GM18909 (cell line): ENCODE data around the gene IP6K3.

Source experiments
- ATAC-seq: cut with Tn5 transposase; IDR thresholded peaks from one replicate; pipeline ENCODE4 v1.9.1; 2021; ENCODE audit warnings: mild to moderate bottlenecking; ENCODE audit not compliant: unreplicated experiment, poor library complexity

The IP6K3 gene

DNA sequence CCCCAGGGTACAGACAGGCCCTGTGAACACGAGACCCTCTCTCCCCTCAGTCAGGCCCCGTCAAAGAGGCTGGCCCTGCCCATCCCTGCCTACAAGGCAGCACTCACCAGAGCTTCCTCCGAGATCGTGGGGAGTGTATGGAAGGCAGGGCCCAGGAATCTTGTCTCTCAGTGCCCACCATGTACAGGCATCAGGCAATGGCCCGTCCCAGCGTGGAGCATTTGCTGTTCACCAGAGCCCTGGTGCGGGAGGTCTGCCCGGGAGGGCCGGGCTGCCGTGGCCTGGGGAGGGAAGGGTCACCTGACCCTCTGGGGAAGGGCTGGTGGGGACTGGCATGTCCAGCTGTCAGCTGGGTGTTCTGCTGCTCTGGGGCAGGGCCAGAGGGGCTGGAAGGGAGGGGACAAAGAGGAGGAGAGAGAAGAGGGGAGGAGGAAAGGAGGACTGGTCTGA is at the start of gene IP6K3:
Gene IP6K3, minus strand, starts transcription at position 255 of the 450 bp plus-strand sequence. CDS start 11,429 bp downstream, outside the sequence.
- no peak for ATAC-seq

DNA sequence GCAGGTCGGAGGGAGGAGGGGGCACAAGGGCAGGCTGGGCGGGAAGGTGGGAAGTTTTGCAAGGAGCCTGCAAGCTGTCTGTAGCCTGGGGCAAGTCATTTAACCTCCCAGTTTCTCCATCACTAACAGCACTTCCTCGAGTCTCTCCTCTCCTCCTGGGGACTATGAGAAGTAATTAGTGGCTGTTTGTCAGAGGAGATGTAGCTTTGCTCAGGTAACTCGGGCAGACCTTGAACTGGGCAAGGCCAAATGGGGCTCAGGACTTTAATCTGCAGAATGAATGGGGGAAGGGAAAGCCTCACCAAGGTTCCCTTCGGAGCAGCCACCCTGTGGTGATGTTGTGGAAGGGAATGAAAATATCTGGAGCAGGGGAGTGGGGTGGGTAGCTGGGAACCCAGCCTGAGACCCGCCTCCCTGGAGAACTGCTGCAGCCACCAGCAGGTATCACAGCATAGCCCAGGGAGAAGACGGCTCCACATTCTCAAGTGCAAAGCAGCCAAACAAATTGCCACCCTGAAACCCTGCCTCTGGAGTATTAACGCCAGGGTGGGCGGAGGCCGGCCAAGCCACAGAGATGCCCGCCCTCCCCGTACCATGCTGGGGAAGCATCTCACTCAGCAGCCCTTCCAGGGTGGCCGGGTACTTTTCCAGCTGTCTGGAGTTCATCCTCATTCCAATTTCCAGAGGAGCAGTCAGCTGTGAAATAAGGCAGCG is 48.4 kb upstream of the IP6K3 start:
- no peak for ATAC-seq

- no peak for ATAC-seq
These were observed 46.3 kb upstream of the IP6K3 start for GRCh38 chr6:33792981-33793380.

- ATAC-seq, result no peak
These were observed 44.9 kb upstream of the IP6K3 start for GRCh38 chr6:33791620-33792019.

DNA sequence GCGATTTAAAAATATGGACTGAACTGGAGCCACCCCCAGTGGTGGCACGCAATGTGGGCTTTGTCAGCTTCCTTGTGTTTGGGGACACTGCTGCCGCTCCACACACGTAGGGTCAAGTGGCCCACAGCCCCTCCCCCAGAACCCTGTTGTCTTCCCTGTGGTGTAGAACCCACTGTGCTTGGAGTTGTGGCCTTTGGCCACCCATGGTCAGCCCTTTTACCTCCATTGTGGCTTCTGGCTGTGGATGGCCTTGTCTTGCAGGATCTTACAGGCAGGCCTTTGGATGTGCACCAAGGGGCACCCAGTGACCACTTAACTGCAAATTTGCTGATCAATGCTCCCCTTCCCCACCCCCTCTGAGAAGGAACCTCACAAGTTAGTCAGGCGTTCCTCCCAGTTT is 44.2 kb upstream of the IP6K3 start:
- ATAC-seq, result no peak

GRCh38 chr6:33790379-33790778 is 43.7 kb upstream of the IP6K3 start:
- ATAC-seq, result no peak

GRCh38 chr6:33789550-33789895 is 42.8 kb upstream of the IP6K3 start:
- no peak for ATAC-seq

DNA sequence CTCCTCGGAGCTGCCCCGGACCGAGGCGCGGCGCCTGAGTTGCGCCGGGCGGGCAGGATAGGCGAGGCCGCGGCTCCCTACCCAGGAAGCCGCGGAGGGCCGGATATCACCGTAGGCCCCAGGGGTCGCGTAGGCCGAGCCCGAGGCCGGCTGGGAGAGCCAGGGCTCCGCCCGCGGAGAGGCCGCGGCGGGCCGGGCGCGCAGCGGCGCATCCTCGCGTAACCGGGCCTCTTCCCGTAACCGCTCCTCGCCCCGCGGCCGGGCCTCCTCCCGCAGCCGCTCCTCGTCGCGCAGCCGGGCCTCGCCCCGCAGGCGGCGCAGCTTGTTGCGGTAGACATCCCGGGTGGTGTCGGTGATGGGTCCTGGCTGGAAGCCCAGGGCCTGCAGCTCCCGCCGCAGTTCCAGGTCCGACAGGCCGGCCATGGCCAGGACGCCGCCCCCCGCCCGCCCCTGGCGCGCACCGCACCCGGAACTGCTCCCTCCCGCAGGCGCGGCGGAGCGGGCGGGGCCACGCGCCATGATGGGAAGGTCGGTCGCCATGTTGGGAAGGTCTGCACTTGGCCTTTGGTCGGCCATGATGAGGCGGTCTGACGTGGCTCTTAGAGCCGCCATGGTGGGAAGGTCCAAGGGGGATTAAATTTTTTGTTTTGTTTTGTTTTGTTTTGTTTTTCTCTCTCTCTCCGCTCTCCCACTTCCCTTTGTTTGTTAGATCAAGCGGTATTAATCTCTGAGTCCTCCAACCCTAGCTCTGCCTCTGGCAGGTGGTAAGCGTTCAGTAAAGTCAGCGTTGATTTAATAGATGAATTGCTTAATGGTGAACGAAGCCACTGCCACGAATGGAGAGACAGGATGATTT is 42.2 kb upstream of the IP6K3 start, which contains the start of gene LEMD2:
Gene LEMD2, minus strand, starts transcription at position 437 of the 856 bp plus-strand sequence. Its CDS starts 14 bp downstream, at position 423.
- ATAC-seq, result peak; percentile 89

DNA sequence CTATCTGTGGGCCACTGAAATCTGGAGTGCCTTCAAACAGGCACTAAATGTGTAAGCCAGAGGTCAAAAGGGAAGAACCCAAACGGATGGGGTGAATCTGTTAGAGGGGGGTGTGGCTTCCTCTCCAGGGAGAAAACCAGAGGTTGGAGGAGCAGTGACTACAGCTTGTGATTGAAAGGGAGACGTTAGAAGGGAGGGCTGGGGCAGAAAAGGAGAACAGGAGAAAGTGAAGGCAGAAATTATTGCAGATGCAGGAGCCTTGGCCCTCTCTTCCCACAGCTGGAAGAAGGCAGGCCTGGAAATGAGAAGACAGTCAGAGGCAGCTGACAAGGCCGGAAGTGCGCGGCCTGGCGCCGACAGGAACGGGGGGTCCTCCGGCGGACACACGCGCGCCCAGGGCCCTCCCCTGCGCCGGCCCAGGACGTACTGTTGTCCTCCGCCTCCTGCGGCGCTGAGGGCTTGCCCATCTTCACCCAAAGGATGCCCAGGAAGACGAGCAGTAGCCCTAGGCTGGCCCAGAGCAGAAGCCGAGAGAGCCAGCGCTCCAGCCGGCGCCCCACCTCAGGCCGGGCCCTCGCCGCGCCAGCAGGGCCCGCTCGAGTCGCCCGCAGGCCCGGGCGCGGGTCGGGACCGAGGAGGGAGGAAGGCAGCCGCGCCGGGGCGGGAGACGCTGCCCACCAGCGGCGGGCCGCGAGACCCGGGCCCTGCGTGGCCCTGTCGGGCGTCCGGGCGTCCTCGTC is 41.4 kb upstream of the IP6K3 start:
- peak; percentile 42 for ATAC-seq

- ATAC-seq, result no peak
These were observed 40.7 kb upstream of the IP6K3 start for GRCh38 chr6:33787346-33787953.

DNA sequence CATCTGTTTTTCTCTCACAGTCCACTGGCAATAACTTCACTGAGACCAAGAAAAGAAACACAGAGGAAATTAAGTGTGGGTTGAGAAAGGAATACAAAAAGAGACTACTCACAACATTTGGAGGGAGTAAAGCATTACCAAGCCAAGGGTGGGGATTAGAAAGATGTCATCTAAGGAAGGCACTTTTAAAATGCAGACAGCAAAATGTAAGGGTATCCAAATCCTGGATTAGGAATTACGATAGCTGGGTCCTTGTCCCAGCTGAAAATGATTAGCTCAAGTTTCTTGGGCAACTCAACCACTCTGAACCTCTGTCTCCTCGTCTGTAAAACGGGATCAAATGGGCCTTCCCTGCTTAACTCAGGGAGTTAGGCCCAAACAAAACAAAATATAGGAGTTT is 40.0 kb upstream of the IP6K3 start:
- ATAC-seq, result no peak

DNA sequence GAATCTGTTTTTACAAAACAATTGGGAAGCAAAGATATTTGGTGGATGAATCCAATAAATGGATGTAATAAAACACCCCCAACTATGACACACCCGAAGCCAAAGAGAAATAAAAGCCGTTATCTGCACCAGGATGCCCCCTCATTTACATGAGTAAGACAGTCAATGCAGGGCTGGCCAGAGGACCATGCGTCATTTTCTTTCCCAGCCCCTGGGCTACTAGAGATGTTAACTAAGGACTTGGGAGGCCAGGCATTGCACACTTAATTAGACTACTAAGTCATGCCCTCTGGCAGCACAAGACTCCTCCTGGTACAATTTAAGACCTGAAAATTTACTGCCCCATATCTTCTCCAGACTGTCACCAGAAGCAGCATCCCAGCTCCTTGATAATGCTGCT is 39.1 kb upstream of the IP6K3 start:
- no peak for ATAC-seq

GRCh38 chr6:33784787-33785186 is 38.1 kb upstream of the IP6K3 start:
- no peak for ATAC-seq

DNA sequence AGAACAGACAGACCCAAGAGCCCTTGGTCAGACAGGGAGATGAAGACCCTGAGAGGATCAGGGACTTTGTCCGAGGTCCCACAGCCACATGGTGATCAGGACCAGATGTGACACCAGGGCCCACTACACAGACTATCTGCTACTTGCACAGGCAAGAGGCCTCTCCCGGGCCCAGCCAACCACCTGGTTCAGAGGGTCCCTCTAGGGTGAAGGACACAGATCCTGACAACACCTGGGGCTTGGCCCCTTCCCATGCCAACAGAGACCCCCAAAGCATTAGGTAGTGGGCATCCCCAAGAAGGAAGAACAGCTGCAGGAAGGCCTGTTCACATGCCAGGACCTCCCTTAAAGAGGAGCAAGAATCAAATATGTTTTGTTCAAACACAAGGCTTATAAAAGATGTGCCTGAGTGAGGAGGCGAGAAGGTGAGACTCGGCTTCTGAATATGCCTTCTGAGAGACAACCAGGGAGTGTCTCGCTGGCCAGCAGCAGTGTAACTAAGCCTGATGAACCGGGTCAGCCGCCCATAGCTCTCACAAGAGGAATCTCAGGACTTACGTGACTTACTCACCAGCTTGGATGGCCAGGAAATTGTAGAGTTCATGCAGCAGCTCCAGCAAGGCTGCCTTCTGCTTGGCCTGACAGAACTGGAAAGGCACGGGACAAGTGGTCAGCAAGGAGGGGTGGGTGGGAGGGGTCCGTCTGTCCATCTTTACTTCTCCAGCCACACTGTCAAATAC is 37.2 kb upstream of the IP6K3 start:
- ATAC-seq, result no peak

DNA sequence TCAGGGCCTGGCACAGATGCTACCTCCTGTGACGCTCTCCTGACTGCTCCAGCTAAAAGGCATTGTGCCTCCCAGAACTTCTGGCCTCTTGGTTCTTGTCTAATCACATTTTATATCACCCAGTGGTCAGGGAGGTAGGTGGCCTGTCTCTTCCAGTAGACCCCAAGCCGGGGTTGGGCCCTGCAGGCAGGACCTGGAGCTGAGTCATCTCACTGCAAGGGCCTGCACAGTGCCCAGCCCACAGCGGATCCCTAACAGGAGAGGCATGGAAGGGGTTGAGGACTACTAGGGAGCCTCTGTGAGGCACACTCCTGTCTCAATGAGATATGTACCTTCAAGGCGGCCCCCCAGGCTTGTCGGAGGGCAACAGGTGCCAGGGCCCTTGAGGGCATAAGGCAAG is 35.9 kb upstream of the IP6K3 start:
- ATAC-seq, result no peak

- ATAC-seq, result no peak
These were observed 34.6 kb upstream of the IP6K3 start for GRCh38 chr6:33781131-33781975.

DNA sequence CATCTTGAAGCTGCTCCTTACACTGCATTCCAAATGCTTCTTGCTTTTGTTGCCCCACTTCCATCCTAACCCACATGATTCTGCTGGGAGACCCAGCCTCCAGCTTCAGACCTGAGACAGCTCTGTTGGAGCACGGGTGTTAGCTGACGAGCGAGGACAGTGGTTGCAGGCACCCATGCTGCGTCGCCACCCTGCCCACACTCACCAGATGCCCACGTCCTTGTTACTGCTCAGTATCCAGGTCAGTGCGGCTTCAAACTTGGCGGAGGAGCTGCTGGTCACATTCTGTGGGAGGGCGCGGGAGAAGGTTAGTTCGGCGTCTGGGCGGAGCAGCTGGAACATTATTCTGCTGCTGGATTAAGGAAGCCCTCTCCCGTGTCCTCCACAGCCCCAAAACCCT is 33.2 kb upstream of the IP6K3 start:
- ATAC-seq, result no peak

DNA sequence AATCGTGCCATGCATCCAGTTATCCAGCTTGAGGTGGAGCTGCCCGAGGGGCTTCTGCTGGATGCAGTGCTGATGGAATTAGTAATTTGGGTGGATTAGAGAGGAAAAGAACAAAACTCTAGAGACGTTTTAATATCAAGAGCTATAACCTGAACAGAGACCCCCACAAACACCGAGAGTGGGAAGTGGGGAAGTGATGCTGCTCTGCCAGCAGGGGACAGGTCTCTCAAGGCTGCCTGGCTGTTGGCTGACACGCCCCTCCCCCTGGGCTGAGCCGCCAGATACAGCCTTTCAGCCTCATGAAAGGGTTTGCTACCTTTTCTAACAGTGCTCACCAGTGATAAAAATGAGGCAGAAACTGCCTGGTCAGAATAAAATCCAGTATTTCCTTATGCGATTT is 32.6 kb upstream of the IP6K3 start:
- no peak for ATAC-seq
